Glutamatergic neuron (in vitro differentiated cells): ENCODE results near the gene NEGR1. TPM values are rescaled to one million over a fixed set of nuclear protein-coding genes. Genes with fewer than 3 reads are reported as not detected.

Experiments
- DNase-seq: peaks from one replicate; pipeline ENCODE4 v3.0.0; 2022
- H3K27ac Mint-ChIP-seq: one replicate; pipeline ENCODE4 v1.8.0; 2020; ENCODE audit warnings: mild to moderate bottlenecking, mixed read lengths, inconsistent platforms; ENCODE audit not compliant: unreplicated experiment
- H3K27me3 Mint-ChIP-seq: one replicate; pipeline ENCODE4 v1.8.0; 2020; ENCODE audit warnings: mild to moderate bottlenecking, moderate library complexity, mixed read lengths, inconsistent platforms; ENCODE audit not compliant: unreplicated experiment
- H3K36me3 Mint-ChIP-seq: one replicate; pipeline ENCODE4 v1.8.0; 2020; ENCODE audit warnings: mild to moderate bottlenecking, mixed read lengths, inconsistent platforms; ENCODE audit not compliant: unreplicated experiment
- H3K4me1 Mint-ChIP-seq: one replicate; pipeline ENCODE4 v1.8.0; 2020; ENCODE audit warnings: mild to moderate bottlenecking, low read depth, mixed read lengths, inconsistent platforms; ENCODE audit not compliant: unreplicated experiment
- H3K4me3 Mint-ChIP-seq: one replicate; pipeline ENCODE4 v1.8.0; 2020; ENCODE audit warnings: mild to moderate bottlenecking, mixed read lengths, inconsistent platforms; ENCODE audit not compliant: unreplicated experiment
- H3K9me3 Mint-ChIP-seq: one replicate; pipeline ENCODE4 v1.8.0; 2020; ENCODE audit warnings: mild to moderate bottlenecking, moderate library complexity, mixed read lengths, inconsistent platforms; ENCODE audit not compliant: unreplicated experiment
- total RNA-seq: library from RNA; stranded (reverse); fragmentation: NEBNext Ultra II Directional; extraction: Animal tissue kit (Norgen Biotek cat#: 25700); gene quantifications from one replicate; pipeline ENCODE4 v1.2.1, GENCODE V29; 2021; ENCODE audit not compliant: unreplicated experiment
- TF ChIP-seq, protein P1 (sequence below): fragments of 200-600 bp; sonication (generic); IDR thresholded peaks from one replicate; pipeline ENCODE4 v1.5.0; 2021; ENCODE audit not compliant: partially characterized antibody, unreplicated experiment

Gene NEGR1
- total RNA-seq, 1 donor from 2014 or later: 0.51 TPM

DNA sequence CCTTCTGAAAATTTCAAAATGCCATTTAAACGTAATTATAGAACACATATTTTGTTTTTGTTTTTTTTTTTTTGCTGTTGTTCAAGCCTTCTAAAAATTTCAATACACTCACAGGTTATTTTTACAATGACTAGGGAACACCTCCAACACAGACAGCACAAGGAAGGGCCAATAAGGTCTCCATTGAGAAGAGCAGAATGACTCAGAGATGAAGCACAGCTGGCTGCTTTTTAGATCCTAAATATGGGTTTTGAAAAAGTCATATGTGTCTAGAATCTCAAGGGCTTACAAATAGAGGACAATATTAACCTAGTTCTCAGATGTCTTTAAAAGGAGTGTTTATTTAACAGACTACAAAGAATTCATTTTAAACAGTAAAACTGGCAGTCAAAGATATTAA, 104.6 kb downstream of the NEGR1 start:
- no peak overlapping the region for H3K4me3 Mint-ChIP-seq
- H3K4me1 Mint-ChIP-seq: no peaks in the 10 kb centered on the region
- H3K27ac Mint-ChIP-seq: no peak overlapping the region

DNA sequence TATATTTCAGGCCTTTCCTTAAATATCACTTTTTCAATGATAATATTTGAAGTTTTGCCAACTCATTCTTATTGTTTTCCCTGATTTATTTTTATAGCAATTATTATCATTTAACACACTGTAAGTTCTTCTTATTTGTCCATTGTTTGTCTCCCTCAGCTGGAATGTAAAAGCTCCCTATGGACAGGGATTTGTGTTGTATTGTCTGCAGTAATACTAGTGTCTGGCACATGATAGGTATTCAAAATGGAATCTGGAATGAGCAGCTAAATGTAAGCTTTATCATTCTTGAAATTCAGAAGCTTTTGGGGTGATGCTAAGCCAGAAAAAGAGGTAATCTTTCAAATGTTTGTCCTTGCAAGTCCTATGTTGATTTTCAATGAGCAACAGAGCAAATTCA, 112.1 kb downstream of the NEGR1 start:
- Mint-ChIP-seq H3K9me3 (no peaks in the 10 kb centered on the region), H3K27me3 (no peaks in the 10 kb centered on the region), H3K36me3 (no peaks in the 10 kb centered on the region), H3K4me3 (no peak overlapping the region), H3K27ac (no peak overlapping the region), H3K4me1 (no peaks in the 10 kb centered on the region)
- TF ChIP-seq, protein P1, sequence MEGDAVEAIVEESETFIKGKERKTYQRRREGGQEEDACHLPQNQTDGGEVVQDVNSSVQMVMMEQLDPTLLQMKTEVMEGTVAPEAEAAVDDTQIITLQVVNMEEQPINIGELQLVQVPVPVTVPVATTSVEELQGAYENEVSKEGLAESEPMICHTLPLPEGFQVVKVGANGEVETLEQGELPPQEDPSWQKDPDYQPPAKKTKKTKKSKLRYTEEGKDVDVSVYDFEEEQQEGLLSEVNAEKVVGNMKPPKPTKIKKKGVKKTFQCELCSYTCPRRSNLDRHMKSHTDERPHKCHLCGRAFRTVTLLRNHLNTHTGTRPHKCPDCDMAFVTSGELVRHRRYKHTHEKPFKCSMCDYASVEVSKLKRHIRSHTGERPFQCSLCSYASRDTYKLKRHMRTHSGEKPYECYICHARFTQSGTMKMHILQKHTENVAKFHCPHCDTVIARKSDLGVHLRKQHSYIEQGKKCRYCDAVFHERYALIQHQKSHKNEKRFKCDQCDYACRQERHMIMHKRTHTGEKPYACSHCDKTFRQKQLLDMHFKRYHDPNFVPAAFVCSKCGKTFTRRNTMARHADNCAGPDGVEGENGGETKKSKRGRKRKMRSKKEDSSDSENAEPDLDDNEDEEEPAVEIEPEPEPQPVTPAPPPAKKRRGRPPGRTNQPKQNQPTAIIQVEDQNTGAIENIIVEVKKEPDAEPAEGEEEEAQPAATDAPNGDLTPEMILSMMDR: no peak
- DNase-seq: no peak

More for the DNA sequence above, 104.6 kb downstream of the NEGR1 start:
- Mint-ChIP-seq H3K9me3 (no peaks in the 10 kb centered on the region), H3K27me3 (no peaks in the 10 kb centered on the region), H3K36me3 (no peaks in the 10 kb centered on the region)
- no peak for DNase-seq
- TF ChIP-seq, protein P1: no peak

DNA sequence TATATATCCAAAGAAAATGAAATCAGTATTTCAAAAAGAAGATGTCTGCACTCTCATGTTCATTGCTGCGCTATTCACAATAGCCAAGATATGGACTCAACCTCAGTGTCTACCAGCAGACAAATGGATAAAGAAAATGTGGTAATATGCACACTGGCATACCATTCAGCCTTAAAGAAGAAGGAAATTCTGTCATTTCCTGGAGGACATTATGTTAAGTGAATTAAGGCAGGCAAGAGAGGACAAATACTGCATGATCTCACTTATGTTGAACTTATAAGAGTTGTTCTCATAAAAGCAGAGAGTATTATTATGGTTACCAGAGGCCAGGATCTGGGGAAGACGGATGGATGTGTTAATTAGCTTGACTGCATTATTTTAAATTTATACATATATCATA, 115.9 kb downstream of the NEGR1 start:
- H3K36me3 Mint-ChIP-seq: no peaks in the 10 kb centered on the region
- no peak overlapping the region for H3K27ac Mint-ChIP-seq
- H3K4me1 Mint-ChIP-seq: no peaks in the 10 kb centered on the region
- no peak for DNase-seq
- H3K4me3 Mint-ChIP-seq: no peak overlapping the region
- peaks cover 2% of the 10 kb centered on the region for H3K27me3 Mint-ChIP-seq
- no peaks in the 10 kb centered on the region for H3K9me3 Mint-ChIP-seq
- TF ChIP-seq, protein P1: no peak

DNA sequence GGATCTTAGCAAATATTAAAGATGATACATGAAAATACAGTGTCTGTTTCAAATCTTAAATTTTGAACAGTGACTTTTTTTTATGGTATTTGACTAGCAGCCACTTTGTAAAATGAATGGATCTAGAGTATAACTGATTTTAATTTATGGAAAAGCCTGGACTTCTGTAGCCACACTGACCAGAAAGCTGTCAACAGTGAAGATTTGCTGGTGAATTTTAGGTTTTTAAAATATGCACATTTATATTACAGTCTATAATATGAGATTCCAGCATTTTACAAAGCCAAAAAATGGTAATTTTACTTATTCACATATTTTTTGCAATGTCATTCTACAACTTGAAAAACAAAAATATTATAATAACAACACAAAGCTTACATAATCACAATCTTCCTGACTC, 131.8 kb downstream of the NEGR1 start:
- no peak overlapping the region for H3K4me3 Mint-ChIP-seq
- no peak for DNase-seq
- no peaks in the 10 kb centered on the region for H3K4me1 Mint-ChIP-seq
- H3K27ac Mint-ChIP-seq: no peak overlapping the region
- no peaks in the 10 kb centered on the region for H3K27me3 Mint-ChIP-seq
- no peaks in the 10 kb centered on the region for H3K9me3 Mint-ChIP-seq
- no peaks in the 10 kb centered on the region for H3K36me3 Mint-ChIP-seq
- TF ChIP-seq, protein P1: no peak

DNA sequence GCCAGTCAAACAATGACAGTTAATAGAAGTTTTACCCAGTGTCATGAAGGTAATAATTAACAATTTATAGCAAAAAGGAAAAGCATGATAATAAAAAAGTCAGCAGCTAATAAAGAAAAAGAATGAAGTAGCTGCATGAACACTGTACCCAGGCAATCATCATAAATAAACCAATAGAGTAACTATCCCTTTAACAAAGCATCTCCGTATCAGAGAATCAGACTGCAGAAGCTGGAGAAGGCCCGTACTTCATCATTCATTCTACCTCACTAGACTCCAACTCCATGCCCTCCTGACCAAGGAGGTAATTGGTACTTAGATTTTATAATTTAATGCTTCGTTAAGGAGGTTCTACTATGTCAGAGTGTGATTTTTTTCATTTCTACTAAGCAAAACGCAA, 140.5 kb downstream of the NEGR1 start:
- no peaks in the 10 kb centered on the region for H3K9me3 Mint-ChIP-seq

More for the DNA sequence above, 140.5 kb downstream of the NEGR1 start:
- TF ChIP-seq, protein P1: no peak
- Mint-ChIP-seq H3K4me3 (no peak overlapping the region), H3K4me1 (no peaks in the 10 kb centered on the region), H3K27ac (no peak overlapping the region), H3K36me3 (no peaks in the 10 kb centered on the region), H3K27me3 (no peaks in the 10 kb centered on the region)
- no peak for DNase-seq
